HS-27A (cell line): ENCODE data around the gene CNN3.
"Not testable (repeated sequence)": the region's sequence is repeated elsewhere in the genome, so short reads cannot be mapped to it uniquely, and the experiment has no call there.

Experiments used
- DNase-seq: peaks from one replicate; pipeline ENCODE4 v3.0.0-alpha.2; 2012; ENCODE audit warnings: low read depth, missing footprints

The CNN3 gene

DNA sequence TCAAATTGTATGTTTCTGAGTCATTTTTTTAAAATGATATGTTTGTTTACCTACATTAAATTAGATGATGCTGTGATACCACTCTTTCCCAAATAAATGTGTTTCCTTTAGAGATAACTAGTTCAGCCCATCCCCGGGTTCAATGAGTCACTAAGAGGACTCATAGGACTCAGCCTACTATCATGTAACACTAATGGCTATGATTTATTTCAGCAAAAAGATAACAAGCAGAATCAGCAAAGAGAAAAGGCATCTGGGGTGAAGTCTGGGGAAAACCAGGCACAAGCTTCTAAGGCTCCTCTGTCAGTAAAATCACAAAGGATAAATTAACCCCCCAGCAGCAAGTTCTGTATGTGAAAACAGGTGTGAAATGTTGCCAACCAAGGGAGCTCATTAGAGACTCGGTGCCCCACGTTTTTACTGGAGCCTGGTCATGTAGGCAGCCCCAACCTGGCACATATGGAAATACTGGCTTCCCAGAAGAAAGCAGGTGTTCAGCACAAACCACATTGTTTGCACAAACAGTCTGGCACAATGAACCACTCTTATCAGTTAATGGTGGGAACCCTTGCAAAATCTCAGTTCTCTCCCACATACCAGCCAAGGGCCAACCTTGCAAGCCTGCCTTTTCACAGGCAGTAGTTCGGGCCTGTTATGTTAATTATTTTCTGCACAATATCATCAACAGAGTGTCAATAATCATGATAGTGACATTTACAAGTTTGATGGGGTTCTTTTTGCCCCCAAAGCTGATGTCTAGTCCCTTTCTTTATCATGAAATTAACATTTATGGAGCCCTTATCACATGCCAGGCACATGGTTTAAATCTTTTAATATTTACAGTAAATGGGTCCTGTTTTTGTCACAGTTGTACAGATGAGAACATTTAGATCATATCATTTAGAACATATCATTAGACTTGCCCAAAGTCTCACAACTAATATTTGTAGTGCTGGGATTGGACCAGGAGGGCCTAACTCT lies 23.1 kb upstream of the CNN3 start:
- no peak for DNase-seq

DNA sequence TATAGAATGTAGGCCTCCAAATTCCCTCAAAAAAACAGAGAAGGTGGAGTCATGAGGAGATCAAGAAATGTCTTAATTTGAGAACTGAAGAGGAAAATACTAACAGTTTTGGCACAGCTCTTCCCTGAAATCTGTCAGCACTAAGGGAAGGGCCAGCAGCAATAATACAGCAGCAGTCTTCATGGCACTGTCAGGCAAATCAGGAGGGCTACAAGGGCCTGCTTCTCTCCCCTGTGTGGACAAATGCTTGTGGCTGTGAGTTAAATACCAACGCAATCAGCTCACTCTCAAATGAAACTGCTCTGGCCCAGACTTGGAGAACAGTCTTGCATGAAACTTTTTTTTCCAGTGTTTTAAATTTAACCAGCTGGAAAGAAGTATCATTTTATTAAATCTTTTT lies 20.5 kb upstream of the CNN3 start:
- DNase-seq = no peak

DNA sequence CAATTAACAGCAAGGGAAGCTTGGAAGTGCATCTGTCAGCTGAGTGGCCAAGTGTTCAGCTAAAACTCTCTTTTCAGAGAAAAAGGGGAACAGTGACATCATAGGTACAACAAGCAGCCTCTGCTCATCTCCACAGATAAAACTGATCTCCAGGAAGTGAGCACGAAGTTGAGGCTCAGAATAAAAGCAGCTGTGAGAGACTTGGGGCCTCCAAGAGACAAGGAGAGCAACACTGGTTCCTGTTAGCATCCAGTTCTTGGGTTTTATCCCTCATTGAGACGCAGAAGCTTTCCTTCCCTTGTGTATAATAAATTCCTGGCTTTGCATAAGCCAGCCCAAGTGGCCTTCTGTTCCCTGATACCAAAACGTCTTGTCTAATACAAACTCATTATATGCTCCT lies 20.0 kb upstream of the CNN3 start:
- no peak for DNase-seq

DNA sequence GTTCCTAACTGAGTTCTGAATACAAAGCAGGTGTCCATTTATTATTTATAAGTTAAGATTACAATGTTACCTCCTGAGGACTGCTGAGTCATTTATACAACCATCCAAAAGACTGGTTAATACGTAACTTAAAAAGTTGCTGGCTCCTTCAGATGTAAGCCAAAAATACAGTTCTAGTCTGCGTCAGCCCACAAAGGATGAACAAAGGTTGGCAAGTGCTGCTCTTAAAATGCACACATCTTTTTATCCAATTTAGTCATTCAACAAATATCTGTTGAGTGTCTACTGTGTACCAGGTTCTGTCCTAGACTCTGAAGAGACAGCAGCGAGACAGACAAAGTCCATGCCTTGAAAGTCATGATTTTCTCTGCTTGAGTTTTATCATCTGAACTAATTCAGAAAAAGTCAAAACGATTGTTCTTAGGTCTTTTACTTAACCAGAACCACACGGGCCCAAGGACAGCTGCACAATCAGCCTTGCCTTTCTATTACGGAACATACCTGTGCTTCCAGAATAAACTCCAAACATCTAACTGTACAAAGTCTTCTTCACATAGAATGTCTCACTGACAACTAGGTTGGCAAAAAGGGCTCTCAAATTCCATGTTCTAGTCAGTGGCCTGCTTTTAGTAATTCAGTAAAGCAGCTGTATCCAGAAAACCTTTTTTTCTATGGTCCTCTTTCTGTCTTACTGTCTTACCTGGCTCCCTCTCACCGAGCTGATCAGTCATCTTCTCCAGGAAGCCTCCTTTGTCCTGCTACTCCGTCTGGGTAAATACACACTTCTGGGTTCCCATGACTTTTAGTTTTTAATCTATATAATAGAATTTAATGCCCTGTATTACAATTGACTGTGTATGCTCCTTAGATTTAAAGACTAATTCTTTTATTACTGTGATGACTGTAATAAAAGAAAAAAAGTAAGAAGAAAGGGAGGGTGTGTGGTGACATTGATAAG lies 15.5 kb upstream of the CNN3 start:
- no peak for DNase-seq

DNA sequence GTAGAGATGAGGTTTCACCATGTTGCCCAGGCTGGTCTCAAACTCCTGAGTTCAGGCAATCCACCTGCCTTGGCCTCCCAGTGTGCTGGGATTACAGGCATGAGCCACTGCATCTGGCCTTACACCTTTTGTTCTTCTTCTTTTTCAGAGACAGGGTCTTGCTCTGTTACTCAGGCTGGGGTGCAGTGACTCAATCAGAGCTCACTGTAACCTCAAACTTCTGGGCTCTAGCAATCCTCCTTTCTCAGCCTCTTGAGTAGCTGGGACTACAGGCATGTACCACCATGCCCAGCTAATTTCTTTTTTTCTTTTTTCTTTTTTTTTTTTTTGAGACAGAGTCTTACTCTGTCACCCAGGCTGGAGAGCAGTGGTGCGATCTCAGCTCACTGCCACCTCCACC lies 14.6 kb upstream of the CNN3 start:
- DNase-seq = not testable (repeated sequence)

DNA sequence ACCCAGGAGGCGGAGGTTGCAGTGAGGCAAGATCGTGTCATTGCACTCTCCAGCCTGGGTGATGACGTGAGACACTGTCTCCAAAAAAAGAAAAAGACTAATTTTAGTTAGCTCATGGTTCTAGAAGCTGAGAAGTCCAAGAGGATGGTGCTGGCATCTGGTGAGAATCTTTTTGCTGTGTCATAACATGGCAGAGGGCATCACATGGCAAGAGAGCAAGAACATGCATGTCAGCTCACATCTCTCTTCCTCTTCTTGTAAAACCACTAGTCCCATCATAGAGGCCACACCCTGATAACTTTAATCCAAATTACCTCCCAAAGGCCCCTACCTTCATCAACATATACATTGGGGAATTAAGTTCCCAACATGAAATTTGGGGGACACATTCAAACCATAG lies 13.8 kb upstream of the CNN3 start:
- DNase-seq = no peak

DNA sequence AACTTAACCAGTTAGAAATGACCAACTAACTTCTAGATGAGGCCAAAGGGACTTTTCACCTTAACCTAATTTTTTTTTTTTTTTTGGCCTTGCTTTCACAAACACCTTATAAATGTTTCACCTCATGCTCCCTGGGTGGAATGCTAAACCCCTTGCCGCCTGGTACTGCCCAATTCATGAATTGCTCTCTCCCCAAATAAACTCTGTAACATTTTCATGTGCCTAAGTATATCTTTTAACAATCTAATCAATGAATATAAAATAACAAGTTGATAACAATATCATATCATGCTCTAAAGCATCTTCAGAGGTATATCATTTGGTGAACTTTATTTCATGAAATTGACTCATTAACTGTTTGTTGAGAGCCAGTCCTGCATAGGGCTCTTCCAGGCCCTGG lies 10.9 kb upstream of the CNN3 start:
- DNase-seq = no peak

DNA sequence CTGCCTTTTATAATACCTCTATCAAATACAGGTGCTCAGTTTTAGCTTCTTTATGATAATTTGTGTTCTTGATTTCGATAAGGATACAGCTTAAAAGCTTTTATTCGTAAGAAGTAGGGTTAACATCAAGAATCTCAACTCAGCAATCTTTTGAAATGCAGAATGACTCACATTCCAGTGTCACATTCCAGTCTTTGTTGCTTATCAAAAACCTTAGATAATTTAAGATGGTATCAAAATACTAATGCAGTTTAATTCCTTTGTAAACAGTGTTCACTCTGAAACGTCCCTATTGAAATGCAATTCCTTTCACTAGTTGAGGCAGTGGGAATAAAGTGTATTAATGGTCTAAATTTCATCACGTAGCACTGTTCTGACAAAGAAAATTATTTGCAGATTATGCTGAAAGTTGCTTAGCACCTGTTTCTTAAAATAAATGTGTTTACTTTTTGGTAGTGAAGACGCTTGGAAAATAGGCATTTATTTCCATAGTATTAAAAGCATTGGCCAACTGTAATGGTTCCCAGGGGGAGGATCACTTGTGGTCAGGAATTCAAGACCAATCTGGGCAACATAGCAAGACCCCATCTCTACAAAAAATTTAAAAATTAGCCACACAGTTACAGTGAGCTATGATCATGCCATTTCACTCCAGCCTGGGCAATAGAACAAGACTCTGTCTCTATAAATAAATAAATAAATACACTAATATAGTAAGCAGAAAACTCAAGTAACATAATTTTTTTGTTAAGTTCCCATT lies 10.1 kb upstream of the CNN3 start:
- DNase-seq = no peak

DNA sequence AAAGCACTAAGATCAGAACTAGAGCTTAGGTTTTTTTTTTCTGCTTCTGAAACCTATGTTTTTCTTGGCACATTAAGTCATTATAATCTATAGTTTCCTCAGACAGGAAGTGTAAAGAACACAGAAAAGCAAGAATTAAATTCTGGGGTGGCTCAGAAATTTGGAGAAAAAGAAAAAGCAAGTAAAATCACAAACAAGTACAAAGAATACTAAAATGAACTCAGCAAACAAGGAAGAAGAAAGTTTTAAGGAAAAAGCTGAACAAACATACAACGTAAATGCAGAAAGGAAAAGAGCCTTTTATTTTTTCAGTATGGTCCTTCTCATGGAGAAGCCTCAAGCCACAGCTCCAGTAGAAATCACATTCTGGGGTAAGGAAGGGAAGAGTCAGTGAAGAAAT lies 8.6 kb upstream of the CNN3 start:
- DNase-seq = no peak

DNA sequence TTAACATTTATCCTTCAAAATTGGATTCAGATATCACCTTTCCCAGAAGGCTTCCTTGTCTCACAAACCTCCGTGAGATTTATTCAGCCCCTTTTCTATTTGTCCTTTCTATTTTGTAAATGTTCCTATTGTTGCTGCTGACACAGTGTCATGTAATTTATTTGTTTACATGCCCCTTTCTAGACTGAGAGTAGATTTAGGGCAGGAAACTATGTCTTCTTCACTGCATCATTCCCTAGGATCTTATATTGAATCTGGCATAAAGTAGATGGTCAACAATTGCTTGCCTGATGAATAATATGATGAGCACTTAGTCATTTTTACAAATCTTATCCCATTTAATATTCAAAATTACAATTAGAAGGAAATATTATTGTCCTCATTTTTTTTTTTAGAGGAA lies 8.1 kb upstream of the CNN3 start:
- DNase-seq = no peak

DNA sequence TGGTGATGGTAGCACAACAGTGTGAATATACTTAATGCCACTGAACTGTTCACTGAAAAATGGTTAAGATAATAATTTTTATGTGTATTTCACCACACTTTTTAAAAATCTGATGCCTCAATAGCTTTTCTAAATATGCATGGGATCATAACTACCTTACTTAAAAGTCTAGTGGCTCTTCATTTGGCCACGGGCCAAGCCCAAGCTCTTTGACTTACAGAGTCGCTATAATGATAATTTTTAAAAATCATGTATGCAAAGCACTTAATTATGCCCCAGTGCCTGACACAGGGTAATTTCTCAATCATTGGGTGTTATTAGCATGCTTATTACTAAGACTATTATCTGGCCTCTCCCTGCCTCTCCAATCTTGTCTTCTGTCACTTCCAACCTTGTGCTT lies 7.6 kb upstream of the CNN3 start:
- no peak for DNase-seq

DNA sequence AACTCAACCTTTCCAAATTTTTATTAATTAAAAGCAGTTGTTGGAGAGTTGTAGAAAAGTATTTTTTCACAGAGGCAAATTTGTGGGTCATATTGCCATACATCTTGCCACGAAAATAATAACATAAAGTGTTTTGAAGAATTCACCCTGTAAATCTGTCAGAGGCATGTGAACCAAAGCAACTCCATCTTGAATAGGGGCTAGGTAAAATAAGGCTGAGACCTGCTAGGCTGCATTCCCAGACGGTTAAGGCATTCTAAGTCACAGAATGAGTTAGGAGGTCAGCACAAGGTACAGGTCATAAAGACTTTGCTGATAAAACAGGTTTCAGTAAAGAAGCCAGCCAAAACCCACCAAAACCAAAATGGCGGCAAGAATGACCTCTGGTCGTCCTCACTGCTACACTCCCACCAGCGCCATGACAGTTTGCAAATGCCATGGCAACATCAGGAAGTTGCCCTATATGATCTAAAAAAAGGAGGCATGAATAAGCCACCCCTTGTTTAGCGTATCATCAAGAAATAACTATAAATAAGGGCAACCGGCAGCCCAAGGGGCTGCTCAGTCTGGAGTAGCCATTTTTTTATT lies 4.4 kb upstream of the CNN3 start:
- no peak for DNase-seq

DNA sequence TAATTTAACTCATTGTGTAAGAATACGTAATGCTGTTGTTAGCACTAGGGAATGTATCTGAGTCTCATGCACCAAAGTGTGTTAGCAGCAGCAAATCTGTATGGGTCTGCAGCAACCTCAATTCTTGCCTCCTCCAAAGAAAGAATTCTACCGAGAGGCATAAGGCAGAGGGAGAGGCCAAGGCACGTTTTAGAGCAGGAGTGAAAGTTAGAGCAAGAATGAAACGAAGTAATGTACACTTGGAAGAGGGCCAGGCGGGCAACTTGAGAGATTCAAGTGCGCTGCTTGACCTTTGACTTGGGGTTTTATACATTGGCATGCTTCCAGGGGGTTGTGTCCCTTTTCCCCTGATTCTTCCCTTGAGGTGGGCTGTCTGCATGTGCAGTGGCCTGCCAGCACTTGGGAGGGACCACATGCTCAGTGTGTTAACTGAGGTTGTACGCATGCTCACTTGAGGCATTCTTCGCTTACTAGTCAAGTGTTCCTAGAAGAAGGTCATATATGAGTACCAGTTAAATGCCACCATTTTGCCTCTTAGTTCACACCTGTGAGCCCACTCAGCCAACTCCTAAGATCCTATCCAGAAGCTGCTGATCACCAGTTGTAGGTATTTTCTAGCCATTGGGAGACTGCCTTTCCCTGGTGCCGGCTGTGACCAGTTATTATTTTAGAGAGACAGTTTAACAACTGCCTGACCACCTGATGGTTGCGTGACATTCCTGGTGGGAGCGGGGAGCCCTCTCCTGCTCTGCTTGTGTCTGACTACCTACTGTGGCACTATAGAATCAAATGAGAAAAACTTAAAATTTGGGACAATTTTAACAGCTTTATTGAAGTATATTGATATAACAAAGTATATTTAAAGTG lies 2.7 kb upstream of the CNN3 start:
- DNase-seq = no peak

DNA sequence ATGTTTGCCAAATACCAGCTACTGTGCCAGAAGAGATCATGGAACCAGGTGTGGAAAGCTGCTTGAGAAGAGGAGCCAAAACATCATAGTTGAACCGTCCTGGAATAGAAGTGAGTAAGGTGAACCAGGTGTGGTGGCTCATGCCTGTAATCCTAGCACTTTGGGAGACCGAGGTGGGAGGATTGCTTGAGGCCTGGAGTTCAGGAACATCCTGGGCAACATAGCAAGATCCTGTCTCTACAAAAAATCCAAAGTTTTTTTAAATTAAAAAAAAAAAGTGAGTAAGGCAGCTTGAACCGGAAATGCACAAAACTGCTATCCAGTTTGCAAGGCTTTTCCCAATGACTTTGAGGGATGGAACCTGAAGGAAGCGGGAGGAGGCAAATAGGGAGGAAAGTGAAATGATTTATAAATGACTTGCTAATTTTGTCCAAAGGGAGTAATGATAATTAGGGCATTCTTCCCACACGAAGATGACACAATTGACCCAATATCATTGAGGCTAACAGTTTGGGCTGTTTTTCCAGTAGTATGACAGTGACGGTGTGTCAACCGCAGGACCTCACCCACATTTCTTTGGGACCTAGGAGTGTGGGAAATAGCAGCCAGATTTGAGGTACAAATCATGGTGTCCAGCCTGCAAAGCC lies 1.5 kb upstream of the CNN3 start:
- no peak for DNase-seq

DNA sequence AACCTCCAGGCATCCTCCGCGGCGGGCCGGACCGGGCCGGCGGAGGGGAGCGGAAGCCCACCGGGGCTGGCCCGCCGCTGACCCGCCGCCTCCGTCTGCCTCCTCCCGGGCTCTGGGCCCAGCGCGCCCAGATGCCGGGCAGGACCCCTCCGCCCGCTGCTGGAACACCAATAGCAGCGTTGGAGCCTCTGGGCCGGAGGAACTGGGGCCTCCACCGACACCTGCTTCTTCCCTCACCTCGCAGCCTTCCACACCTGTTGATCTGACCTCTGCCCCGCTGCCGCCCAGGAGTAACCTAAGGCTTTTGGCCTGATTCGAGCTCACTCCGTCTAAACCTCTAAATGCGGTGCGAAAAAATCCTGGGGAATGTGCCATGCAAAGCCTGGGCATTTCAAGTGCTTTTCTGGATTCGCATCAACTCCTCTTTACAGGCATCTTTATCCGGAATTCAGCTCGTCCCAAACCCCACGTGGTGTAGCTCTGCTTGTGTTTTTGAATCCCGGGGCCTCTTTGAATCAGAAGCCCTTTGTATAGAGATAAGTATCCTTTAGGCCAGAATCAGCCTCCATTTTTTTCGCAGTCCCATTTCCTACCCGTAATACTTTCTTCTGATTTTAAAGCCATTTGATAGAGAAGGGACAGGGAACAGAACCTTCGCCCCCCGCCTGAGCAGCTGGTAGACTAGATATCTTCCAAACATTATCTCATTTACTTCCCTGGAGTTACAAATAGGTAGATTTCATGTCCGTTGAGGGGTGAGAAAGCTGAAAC lies 680 bp upstream of the CNN3 start:
- no peak for DNase-seq

DNA sequence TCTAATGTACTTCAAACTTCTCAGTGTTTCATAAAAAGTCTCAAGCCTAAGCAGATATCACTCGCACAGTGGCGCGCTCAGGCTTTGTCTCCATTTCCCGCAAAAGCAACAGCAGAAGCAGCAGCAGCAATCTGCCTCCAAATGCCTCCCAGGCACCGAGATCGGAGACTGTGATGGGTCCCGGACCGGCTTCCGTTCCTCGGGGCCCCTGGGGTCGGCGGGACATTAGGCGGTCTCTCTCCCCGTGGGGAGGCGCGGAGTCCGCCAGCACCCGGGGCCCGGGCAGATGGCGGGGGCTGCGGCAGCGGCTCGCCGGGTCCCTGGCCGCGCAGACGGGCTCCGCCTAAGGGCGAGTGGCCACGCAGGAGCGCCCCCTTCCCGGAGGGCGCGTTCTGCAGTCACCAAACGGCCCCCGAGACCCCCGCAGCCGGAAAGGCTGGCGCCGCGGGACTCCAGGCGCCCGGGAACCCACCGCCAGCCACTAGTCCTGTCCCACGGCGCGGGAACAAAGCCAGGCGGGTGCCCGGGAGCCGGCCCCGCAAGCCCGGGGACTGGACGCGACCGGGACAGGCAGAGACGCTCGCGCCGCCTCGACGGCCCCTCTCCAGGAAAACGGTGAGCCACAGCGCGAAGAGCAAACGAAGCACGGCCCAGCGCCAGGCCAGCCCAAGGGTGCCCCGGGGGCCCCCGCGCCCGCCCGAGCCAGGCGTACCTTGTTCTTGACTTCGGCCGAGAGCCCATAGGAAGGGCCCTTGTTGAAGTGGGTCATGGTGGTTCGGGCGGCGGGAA lies 590 bp downstream of the CNN3 start:
- DNase-seq = no peak

DNA sequence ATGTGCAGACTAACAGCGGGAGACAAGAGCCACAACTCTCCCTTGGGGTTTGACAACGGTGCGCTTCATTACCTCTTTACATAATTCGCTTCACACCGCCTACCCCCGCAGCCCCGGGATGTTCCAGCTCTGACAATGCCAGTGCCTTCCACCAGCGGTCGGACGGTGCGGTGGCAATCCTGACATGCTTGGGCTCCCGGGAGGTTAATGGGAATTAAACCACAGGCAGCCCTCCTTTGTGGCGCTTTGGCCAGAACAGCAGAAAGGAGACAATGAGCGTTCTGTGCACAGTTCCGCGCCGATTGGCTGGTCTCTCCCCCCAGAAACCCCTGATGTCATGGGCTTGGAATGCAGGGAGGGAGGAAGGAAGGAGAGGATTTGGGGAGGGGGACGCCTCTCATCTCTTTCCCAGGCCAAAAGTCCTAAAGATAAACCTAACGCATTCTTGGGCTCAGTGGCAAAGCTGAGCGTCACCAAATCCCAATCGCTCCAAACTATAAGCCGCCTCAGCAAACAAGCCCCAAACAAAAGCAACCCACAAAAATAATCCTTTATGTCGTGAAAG lies 1.3 kb downstream of the CNN3 start:
- peak; percentile 93 for DNase-seq

DNA sequence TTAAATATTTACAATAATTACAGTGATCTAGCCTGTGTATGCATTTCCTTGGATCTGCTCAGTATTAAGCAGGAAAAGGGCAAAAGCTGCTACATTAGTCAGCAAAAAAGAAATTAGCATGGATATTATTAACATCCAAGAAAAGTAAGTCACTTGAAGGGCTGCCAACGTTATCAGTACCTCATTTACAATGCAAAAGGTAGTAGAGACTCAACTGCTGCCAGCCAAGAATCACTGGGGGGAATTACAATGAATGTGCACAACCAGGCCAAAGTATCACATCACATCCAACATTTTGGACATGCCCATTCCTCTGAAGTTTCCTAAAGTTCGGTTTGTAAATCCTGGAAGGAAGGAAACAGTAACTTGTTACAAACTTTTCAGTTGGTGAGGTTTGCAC lies 1.9 kb downstream of the CNN3 start:
- DNase-seq = no peak
